ENCODE measurements around the gene THRAP3.

DNA sequence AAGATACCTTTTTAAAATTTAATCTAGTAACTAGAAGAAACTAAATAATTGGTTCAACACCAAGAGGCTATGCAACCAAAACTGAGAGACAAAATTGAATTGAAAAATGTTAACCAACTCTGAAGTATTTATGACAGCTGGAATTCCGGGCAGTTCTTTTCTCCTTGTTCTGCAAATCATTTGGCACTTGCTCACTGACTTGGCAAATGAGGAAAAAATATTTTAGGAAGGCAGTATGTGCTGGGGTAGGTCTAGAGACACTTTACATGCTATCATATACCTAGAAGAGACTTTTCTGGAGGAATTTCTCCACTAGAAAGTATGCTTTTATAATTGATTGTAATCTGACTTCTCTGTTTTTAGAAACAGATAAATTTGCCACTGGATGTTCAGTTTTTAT lies 59.8 kb downstream of the THRAP3 start:
- TF ChIP-seq, protein P1, sequence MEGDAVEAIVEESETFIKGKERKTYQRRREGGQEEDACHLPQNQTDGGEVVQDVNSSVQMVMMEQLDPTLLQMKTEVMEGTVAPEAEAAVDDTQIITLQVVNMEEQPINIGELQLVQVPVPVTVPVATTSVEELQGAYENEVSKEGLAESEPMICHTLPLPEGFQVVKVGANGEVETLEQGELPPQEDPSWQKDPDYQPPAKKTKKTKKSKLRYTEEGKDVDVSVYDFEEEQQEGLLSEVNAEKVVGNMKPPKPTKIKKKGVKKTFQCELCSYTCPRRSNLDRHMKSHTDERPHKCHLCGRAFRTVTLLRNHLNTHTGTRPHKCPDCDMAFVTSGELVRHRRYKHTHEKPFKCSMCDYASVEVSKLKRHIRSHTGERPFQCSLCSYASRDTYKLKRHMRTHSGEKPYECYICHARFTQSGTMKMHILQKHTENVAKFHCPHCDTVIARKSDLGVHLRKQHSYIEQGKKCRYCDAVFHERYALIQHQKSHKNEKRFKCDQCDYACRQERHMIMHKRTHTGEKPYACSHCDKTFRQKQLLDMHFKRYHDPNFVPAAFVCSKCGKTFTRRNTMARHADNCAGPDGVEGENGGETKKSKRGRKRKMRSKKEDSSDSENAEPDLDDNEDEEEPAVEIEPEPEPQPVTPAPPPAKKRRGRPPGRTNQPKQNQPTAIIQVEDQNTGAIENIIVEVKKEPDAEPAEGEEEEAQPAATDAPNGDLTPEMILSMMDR (IDR thresholded peaks at IDR 0.05): no peak
- TF ChIP-seq TAF1 (IDR thresholded peaks at IDR 0.05; ENCODE audit: borderline replicate concordance, low read depth, low read length) (no peak), TEAD4 (IDR thresholded peaks at IDR 0.05; ENCODE audit: borderline replicate concordance, insufficient read depth) (no peak), FOXJ3 (CRISPR knock-in tag; IDR thresholded peaks at IDR 0.05) (no peak), GABPA (IDR thresholded peaks at IDR 0.05; ENCODE audit: low read depth) (no peak), NRF1 (IDR thresholded peaks at IDR 0.05; ENCODE audit: low read depth, low read length) (no peak), FOSL2 (IDR thresholded peaks at IDR 0.05; ENCODE audit: borderline replicate concordance, low read depth) (no peak), YY1 (IDR thresholded peaks at IDR 0.05; ENCODE audit: low read depth) (no peak), NFIC (IDR thresholded peaks at IDR 0.05; ENCODE audit: borderline replicate concordance) (no peak), RAD21 (IDR thresholded peaks at IDR 0.05; ENCODE audit: low read length) (no peak), JUND (IDR thresholded peaks at IDR 0.05) (no peak)
- TF ChIP-seq, protein P2, sequence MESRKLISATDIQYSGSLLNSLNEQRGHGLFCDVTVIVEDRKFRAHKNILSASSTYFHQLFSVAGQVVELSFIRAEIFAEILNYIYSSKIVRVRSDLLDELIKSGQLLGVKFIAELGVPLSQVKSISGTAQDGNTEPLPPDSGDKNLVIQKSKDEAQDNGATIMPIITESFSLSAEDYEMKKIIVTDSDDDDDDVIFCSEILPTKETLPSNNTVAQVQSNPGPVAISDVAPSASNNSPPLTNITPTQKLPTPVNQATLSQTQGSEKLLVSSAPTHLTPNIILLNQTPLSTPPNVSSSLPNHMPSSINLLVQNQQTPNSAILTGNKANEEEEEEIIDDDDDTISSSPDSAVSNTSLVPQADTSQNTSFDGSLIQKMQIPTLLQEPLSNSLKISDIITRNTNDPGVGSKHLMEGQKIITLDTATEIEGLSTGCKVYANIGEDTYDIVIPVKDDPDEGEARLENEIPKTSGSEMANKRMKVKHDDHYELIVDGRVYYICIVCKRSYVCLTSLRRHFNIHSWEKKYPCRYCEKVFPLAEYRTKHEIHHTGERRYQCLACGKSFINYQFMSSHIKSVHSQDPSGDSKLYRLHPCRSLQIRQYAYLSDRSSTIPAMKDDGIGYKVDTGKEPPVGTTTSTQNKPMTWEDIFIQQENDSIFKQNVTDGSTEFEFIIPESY (IDR thresholded peaks at IDR 0.05; ENCODE audit: borderline replicate concordance, low read depth): no peak
